CD14-positive monocyte (primary cell): ENCODE measurements around the gene DGUOK. TPM values are rescaled to one million over a fixed set of nuclear protein-coding genes. Genes with fewer than 3 reads are reported as not detected.
"Not testable (repeated sequence)": the region's sequence is repeated elsewhere in the genome, so short reads cannot be mapped to it uniquely, and the experiment has no call there.

Experiments
- DNase-seq, 3 donors: peaks; one replicate each; pipeline ENCODE4 v3.0.0-alpha.2; 2011 to 2022
- H2AFZ ChIP-seq: 2 replicates; pipeline ENCODE4 v1.6.0; 2012; ENCODE audit warnings: mild to moderate bottlenecking, low read depth, low read length, inconsistent platforms; ENCODE audit not compliant: insufficient read depth, poor library complexity, severe bottlenecking
- H3K27ac ChIP-seq, 2 donors: 1 replicate in 1 of 2; 2 replicates in 1 of 2; pipeline ENCODE4 v1.5.1; 2012 to 2013; ENCODE audit warnings: low read length in 2 of 2, control low read depth in 1 of 2, inconsistent platforms in 1 of 2, low read depth in 1 of 2, mild to moderate bottlenecking in 1 of 2
- H3K27me3 ChIP-seq, 2 donors: one replicate each; pipeline versions ENCODE4 v1.6.0 to v1.6.1; 2011 to 2013; ENCODE audit warnings: low read length in 2 of 2; ENCODE audit not compliant: control insufficient read depth in 2 of 2, insufficient read depth in 2 of 2
- H3K36me3 ChIP-seq, 2 donors: replicated peaks in 1 of 2; 1 replicate in 1 of 2; 2 replicates in 1 of 2; pipeline versions ENCODE4 v1.5.1 to v1.6.1; 2012 to 2013; ENCODE audit warnings: low read length in 2 of 2, control low read depth in 1 of 2, inconsistent platforms in 1 of 2, mild to moderate bottlenecking in 1 of 2; ENCODE audit not compliant: insufficient read depth in 2 of 2, control insufficient read depth in 1 of 2
- H3K4me1 ChIP-seq, 2 donors: 1 replicate in 1 of 2; 2 replicates in 1 of 2; pipeline versions ENCODE4 v1.5.1 to v1.6.1; 2012 to 2013; ENCODE audit warnings: low read length in 2 of 2, control low read depth in 1 of 2, inconsistent platforms in 1 of 2, mild to moderate bottlenecking in 1 of 2, moderate library complexity in 1 of 2; ENCODE audit not compliant: insufficient read depth in 2 of 2, control insufficient read depth in 1 of 2
- H3K4me2 ChIP-seq: replicated peaks from 2 replicates; pipeline ENCODE3; 2012; ENCODE audit warnings: low read length, moderate library complexity, mild to moderate bottlenecking; ENCODE audit not compliant: poor library complexity, severe bottlenecking; ENCODE audit errors: extremely low read depth
- H3K4me3 ChIP-seq, 3 experiments: fragments of 200-600 bp in 1 of 3; sonication (generic) in 1 of 3; replicated peaks in 1 of 3; 1 replicate in 2 of 3; 2 replicates in 1 of 3; pipeline ENCODE4 v1.5.1; 2011 to 2013; ENCODE audit warnings: low read length in 3 of 3, mild to moderate bottlenecking in 3 of 3, control low read depth in 2 of 3, low read depth in 2 of 3, inconsistent platforms in 1 of 3, moderate library complexity in 1 of 3
- H3K79me2 ChIP-seq: 2 replicates; pipeline ENCODE4 v1.6.0; 2012; ENCODE audit warnings: mild to moderate bottlenecking, control low read depth, inconsistent platforms, low read length, moderate library complexity; ENCODE audit not compliant: insufficient read depth
- H3K9ac ChIP-seq: 2 replicates; pipeline ENCODE4 v1.6.0; 2017; ENCODE audit warnings: low read length, mild to moderate bottlenecking; ENCODE audit not compliant: insufficient read depth, poor library complexity, severe bottlenecking
- H3K9me3 ChIP-seq, 2 donors: replicated peaks in 1 of 2; 1 replicate in 1 of 2; 2 replicates in 1 of 2; pipeline versions ENCODE4 v1.5.1 to v1.6.1; 2012 to 2013; ENCODE audit warnings: low read length in 2 of 2, control low read depth in 1 of 2; ENCODE audit not compliant: control insufficient read depth in 1 of 2, insufficient read depth in 1 of 2
- H4K20me1 ChIP-seq: 2 replicates; pipeline ENCODE4 v1.6.0; 2012; ENCODE audit warnings: mild to moderate bottlenecking, low read length, control low read depth, moderate library complexity; ENCODE audit not compliant: insufficient read depth
- H3K27ac Mint-ChIP-seq, 7 donors: one replicate each; pipeline ENCODE4 v1.8.0; 2020; ENCODE audit warnings: mild to moderate bottlenecking in 7 of 7, mixed read lengths in 7 of 7, moderate library complexity in 6 of 7, inconsistent platforms in 2 of 7
- H3K27me3 Mint-ChIP-seq, 3 donors: one replicate each; pipeline ENCODE4 v1.8.0; 2021 to 2022; ENCODE audit warnings: low read depth in 3 of 3, mild to moderate bottlenecking in 3 of 3, mixed read lengths in 3 of 3, moderate library complexity in 3 of 3, inconsistent platforms in 1 of 3
- H3K36me3 Mint-ChIP-seq, 2 donors: one replicate each; pipeline ENCODE4 v1.8.0; 2020; ENCODE audit warnings: mixed read lengths in 2 of 2, inconsistent platforms in 1 of 2, mild to moderate bottlenecking in 1 of 2
- H3K4me1 Mint-ChIP-seq: one replicate; pipeline ENCODE4 v1.8.0; 2020; ENCODE audit warnings: mild to moderate bottlenecking, mixed read lengths
- H3K4me3 Mint-ChIP-seq, 2 donors: one replicate each; pipeline ENCODE4 v1.8.0; 2020; ENCODE audit warnings: mild to moderate bottlenecking in 2 of 2, mixed read lengths in 2 of 2, moderate library complexity in 1 of 2
- H3K9me3 Mint-ChIP-seq, 7 donors: one replicate each; pipeline ENCODE4 v1.8.0; 2020 to 2022; ENCODE audit warnings: mixed read lengths in 7 of 7, mild to moderate bottlenecking in 6 of 7, moderate library complexity in 6 of 7, inconsistent platforms in 2 of 7
- WGBS: methylation state at CpG from one replicate; pipeline ENCODE4 v1.1.5; 2013; ENCODE audit warnings: missing lambda C conversion rate; ENCODE audit not compliant: insufficient coverage; 5-methylcytosine and 5-hydroxymethylcytosine counted together
- intact Hi-C, 2 donors: fragments of 100-400 bp; cut with micrococcal nuclease; formaldehyde crosslinking; loops; one replicate each; pipeline versions ENCODE4 v1.15.0 to v1.15.1; 2023
- polyA plus RNA-seq, 3 donors: library from polyadenylated mRNA; depleted of rRNA in 1 of 3; unstranded in 2 of 3; stranded (reverse) in 1 of 3; fragments of 300-500 nt in 2 of 3; fragments of >200 nt in 1 of 3; fragmentation: Illumina TruSeq in 2 of 3; gene quantifications; 1 replicate in 2 of 3; 2 replicates in 1 of 3; pipeline ENCODE4 v1.2.3, GENCODE V29; 2012 to 2021
- TF ChIP-seq, protein P1 (sequence below): fragments of 200-600 bp; IDR thresholded peaks from one replicate; pipeline ENCODE4 v1.8.0; 2022; ENCODE audit warnings: antibody characterized with exemption, mild to moderate bottlenecking

The DGUOK gene
- polyA plus RNA-seq, 3 donors: 62.9 to 129 (median 123) TPM

DNA sequence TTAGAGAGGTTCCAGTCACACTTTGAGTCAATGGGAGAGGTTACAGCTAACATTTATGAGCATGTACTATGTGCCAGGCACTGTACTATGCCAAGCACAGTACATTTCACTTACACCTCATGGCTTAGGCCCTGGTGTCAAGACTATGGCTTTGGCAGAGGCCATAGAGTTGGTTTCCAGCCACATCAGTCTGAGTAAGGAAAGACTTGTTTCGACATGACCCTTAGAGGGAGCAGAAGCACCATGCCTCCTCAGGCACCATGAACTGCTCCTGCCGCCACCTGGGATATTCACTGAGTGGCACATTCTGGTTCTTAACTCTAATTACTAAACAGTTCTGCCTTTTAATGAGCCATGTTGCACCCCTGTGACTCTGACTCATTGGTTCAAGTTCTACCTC lies 12.7 kb downstream of the DGUOK start:
- DNase-seq: peak in 2 of 3 donors; percentile 31 to 37
- H3K4me1 ChIP-seq: peaks cover 24 to 35% of the 10 kb centered on the region in 2 donors
- TF ChIP-seq, protein P1, sequence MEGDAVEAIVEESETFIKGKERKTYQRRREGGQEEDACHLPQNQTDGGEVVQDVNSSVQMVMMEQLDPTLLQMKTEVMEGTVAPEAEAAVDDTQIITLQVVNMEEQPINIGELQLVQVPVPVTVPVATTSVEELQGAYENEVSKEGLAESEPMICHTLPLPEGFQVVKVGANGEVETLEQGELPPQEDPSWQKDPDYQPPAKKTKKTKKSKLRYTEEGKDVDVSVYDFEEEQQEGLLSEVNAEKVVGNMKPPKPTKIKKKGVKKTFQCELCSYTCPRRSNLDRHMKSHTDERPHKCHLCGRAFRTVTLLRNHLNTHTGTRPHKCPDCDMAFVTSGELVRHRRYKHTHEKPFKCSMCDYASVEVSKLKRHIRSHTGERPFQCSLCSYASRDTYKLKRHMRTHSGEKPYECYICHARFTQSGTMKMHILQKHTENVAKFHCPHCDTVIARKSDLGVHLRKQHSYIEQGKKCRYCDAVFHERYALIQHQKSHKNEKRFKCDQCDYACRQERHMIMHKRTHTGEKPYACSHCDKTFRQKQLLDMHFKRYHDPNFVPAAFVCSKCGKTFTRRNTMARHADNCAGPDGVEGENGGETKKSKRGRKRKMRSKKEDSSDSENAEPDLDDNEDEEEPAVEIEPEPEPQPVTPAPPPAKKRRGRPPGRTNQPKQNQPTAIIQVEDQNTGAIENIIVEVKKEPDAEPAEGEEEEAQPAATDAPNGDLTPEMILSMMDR: peak; percentile 9
- 60% methylated on average over 1 of the region's 2 CpGs for WGBS
- H3K4me3 Mint-ChIP-seq: no peak overlapping the region
- H3K27ac Mint-ChIP-seq: peak overlapping the region in 4 of 7 donors; percentile 25 to 75 (median 53)
- peak overlapping the region in 1 of 2 donors; percentile 4 for H3K27ac ChIP-seq
- H3K36me3 Mint-ChIP-seq: peaks cover 48 to 67% of the 10 kb centered on the region in 2 donors
- H3K9me3 ChIP-seq: no peaks in the 10 kb centered on the region
- peaks cover 16 to 62% of the 10 kb centered on the region in 2 donors for H3K36me3 ChIP-seq
- no peaks in the 10 kb centered on the region for H3K27me3 Mint-ChIP-seq
- peaks cover 31% of the 10 kb centered on the region for H3K4me1 Mint-ChIP-seq
- no peak overlapping the region for H3K4me2 ChIP-seq
- no peaks in the 10 kb centered on the region for H3K9me3 Mint-ChIP-seq
- peaks cover 95% of the 10 kb centered on the region for H3K79me2 ChIP-seq
- H3K9ac ChIP-seq: no peak overlapping the region
- H2AFZ ChIP-seq: no peak overlapping the region
- intact Hi-C loops: no loop called here
- H3K27me3 ChIP-seq: no peaks in the 10 kb centered on the region
- no peak overlapping the region for H3K4me3 ChIP-seq
- peaks cover 74% of the 10 kb centered on the region for H4K20me1 ChIP-seq

DNA sequence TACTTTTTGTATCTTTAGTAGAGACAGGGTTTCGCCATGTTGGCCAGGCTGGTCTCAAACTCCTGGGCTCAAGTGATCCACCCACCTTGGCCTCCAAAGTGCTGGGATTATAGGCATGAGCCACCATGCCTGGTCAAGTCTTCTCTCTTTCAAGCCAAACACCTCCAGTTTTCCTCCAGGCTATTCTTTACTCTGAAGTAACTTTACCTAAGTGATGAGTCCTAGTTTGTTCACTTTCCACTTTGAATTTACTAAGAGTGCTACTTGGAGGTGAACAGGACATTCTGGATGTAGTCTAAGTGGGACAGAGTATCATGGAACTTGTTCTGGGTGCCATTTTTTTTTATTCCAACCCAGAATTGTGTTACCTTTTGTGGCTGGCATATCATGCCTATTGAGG lies 13.4 kb downstream of the DGUOK start:
- H3K9ac ChIP-seq, DNase-seq, H3K4me2 ChIP-seq, intact Hi-C loops, H3K4me3 ChIP-seq, H3K27me3 ChIP-seq, H3K4me3 Mint-ChIP-seq, H3K9me3 ChIP-seq, H3K27me3 Mint-ChIP-seq, H2AFZ ChIP-seq, H3K9me3 Mint-ChIP-seq: not testable (repeated sequence)
- H4K20me1 ChIP-seq: peaks cover 73% of the 10 kb centered on the region
- H3K36me3 ChIP-seq: peaks cover 15 to 64% of the 10 kb centered on the region in 2 donors
- WGBS: no CpG with 5 or more reads among the region's 1 CpG
- H3K27ac ChIP-seq: peak overlapping the region in 1 of 2 donors; percentile 4
- Mint-ChIP-seq H3K27ac (peak overlapping the region in 2 of 7 donors; percentile 1 to 75), H3K4me1 (peaks cover 38% of the 10 kb centered on the region), H3K36me3 (peaks cover 53 to 66% of the 10 kb centered on the region in 2 donors)
- H3K79me2 ChIP-seq: peaks cover 95% of the 10 kb centered on the region
- H3K4me1 ChIP-seq: peaks cover 29 to 40% of the 10 kb centered on the region in 2 donors
